Fibroblast of lung (primary cell): ENCODE measurements around the gene HRCT1. TPM values are rescaled to one million over a fixed set of nuclear protein-coding genes. Genes with fewer than 3 reads are reported as not detected.

Experiments
- DNase-seq, 2 donors: peaks; one replicate each; pipeline versions ENCODE4 v3.0.0 to v3.0.0-alpha.2; 2010; ENCODE audit warnings: low read depth in 2 of 2
- H2AFZ ChIP-seq: 2 replicates; pipeline ENCODE4 v1.5.1; 2012; ENCODE audit warnings: low read length, control low read depth, inconsistent platforms
- H3K27ac ChIP-seq: 2 replicates; pipeline ENCODE4 v1.5.1; 2011; ENCODE audit warnings: low read length, control low read depth; ENCODE audit not compliant: insufficient read depth
- H3K27me3 ChIP-seq: 2 replicates; pipeline ENCODE4 v1.5.1; 2011; ENCODE audit warnings: mild to moderate bottlenecking, low read length; ENCODE audit not compliant: control insufficient read depth, insufficient read depth
- H3K36me3 ChIP-seq: 2 replicates; pipeline ENCODE4 v1.5.1; 2011; ENCODE audit warnings: low read length; ENCODE audit not compliant: control insufficient read depth, insufficient read depth
- H3K4me1 ChIP-seq: 2 replicates; pipeline ENCODE4 v1.5.1; 2011; ENCODE audit warnings: low read length; ENCODE audit not compliant: control insufficient read depth, insufficient read depth; ENCODE audit errors: extremely low read depth
- H3K4me2 ChIP-seq: 2 replicates; pipeline ENCODE4 v1.5.1; 2011; ENCODE audit warnings: low read length, control low read depth; ENCODE audit not compliant: insufficient read depth; ENCODE audit errors: extremely low read depth
- H3K4me3 ChIP-seq, 4 experiments: fragments of 200-600 bp in 1 of 4; sonication (generic) in 1 of 4; replicated peaks in 1 of 4; 2 replicates each; pipeline ENCODE4 v1.5.1; 2011 to 2016; ENCODE audit warnings: low read length in 4 of 4, low read depth in 3 of 4, mild to moderate bottlenecking in 3 of 4, control low read depth in 2 of 4, inconsistent platforms in 1 of 4, mixed read lengths in 1 of 4; ENCODE audit not compliant: insufficient read depth in 1 of 4; ENCODE audit errors: control extremely low read depth in 1 of 4
- H3K79me2 ChIP-seq: 2 replicates; pipeline ENCODE4 v1.5.1; 2012; ENCODE audit warnings: mild to moderate bottlenecking, low read length, inconsistent platforms; ENCODE audit not compliant: control insufficient read depth, insufficient read depth
- H3K9ac ChIP-seq: 2 replicates; pipeline ENCODE4 v1.5.1; 2011; ENCODE audit warnings: mild to moderate bottlenecking, low read length, control low read depth; ENCODE audit not compliant: insufficient read depth
- H3K9me3 ChIP-seq: 2 replicates; pipeline ENCODE4 v1.5.1; 2012; ENCODE audit warnings: low read depth, low read length; ENCODE audit not compliant: control insufficient read depth, insufficient read depth
- H4K20me1 ChIP-seq: 2 replicates; pipeline ENCODE4 v1.5.1; 2011; ENCODE audit warnings: low read length; ENCODE audit not compliant: control insufficient read depth, insufficient read depth; ENCODE audit errors: extremely low read depth
- EZH2 ChIP-seq: IDR thresholded peaks from 2 replicates; pipeline ENCODE4 v1.5.1; 2012; ENCODE audit warnings: low read length, control low read depth, mild to moderate bottlenecking; ENCODE audit errors: missing control alignments
- polyA plus RNA-seq, 2 donors: library from polyadenylated mRNA; depleted of rRNA in 1 of 2; stranded (reverse) in 1 of 2; unstranded in 1 of 2; fragments of >200 nt; gene quantifications; 2 replicates each; pipeline ENCODE4 v1.2.1, GENCODE V29; 2011 to 2012; ENCODE audit warnings: missing spikeins in 1 of 2
- total RNA-seq: library from RNA; depleted of rRNA; stranded (reverse); fragments of >200 nt; gene quantifications from 2 replicates; pipeline ENCODE4 v1.2.1, GENCODE V29; 2014
- TF ChIP-seq, protein P1 (sequence below), 2 donors: IDR thresholded peaks in 1 of 2; conservative IDR thresholded peaks in 1 of 2; 1 replicate in 1 of 2; 2 replicates in 1 of 2; pipeline ENCODE4 v1.5.1; 2011 to 2012; ENCODE audit warnings: low read length in 2 of 2, control low read depth in 1 of 2, inconsistent platforms in 1 of 2, low read depth in 1 of 2, mild to moderate bottlenecking in 1 of 2

The HRCT1 gene
- total and polyA plus RNA-seq, 2 donors (not counting 1 experiment from before 2014, with no cell fraction given) = 1.2 to 3.1 TPM

GRCh38 chr9:35915681-35916294, 9.8 kb downstream of the HRCT1 start:
- TF ChIP-seq, protein P1, sequence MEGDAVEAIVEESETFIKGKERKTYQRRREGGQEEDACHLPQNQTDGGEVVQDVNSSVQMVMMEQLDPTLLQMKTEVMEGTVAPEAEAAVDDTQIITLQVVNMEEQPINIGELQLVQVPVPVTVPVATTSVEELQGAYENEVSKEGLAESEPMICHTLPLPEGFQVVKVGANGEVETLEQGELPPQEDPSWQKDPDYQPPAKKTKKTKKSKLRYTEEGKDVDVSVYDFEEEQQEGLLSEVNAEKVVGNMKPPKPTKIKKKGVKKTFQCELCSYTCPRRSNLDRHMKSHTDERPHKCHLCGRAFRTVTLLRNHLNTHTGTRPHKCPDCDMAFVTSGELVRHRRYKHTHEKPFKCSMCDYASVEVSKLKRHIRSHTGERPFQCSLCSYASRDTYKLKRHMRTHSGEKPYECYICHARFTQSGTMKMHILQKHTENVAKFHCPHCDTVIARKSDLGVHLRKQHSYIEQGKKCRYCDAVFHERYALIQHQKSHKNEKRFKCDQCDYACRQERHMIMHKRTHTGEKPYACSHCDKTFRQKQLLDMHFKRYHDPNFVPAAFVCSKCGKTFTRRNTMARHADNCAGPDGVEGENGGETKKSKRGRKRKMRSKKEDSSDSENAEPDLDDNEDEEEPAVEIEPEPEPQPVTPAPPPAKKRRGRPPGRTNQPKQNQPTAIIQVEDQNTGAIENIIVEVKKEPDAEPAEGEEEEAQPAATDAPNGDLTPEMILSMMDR (conservative IDR thresholded peaks at IDR 0.05 in 1 of 2, IDR thresholded peaks at IDR 0.05 in 1 of 2; ENCODE audit: low read depth in 1 of 2, low read length in 2 of 2) = no peak
- TF ChIP-seq EZH2 = no peak
- Histone ChIP-seq H3K79me2 (no peaks in the 10 kb centered on the region), H3K27ac (no peak overlapping the region), H4K20me1 (no peaks in the 10 kb centered on the region), H3K9ac (no peak overlapping the region), H3K4me1 (no peaks in the 10 kb centered on the region), H2AFZ (no peak overlapping the region), H3K4me2 (no peak overlapping the region), H3K27me3 (no peaks in the 10 kb centered on the region), H3K9me3 (no peaks in the 10 kb centered on the region), H3K36me3 (no peaks in the 10 kb centered on the region), H3K4me3 (no peak overlapping the region)
- DNase-seq = no peak

- no peaks in the 10 kb centered on the region for H3K27me3 ChIP-seq
- no peaks in the 10 kb centered on the region for H4K20me1 ChIP-seq
- no peak overlapping the region for H3K4me3 ChIP-seq
- no peak overlapping the region for H2AFZ ChIP-seq
- H3K4me1 ChIP-seq = no peaks in the 10 kb centered on the region
- no peaks in the 10 kb centered on the region for H3K79me2 ChIP-seq
- no peaks in the 10 kb centered on the region for H3K36me3 ChIP-seq
- H3K27ac ChIP-seq = no peak overlapping the region
- no peak overlapping the region for H3K9ac ChIP-seq
- no peaks in the 10 kb centered on the region for H3K9me3 ChIP-seq
- H3K4me2 ChIP-seq = no peak overlapping the region
- no peak for DNase-seq
- no peak for TF ChIP-seq EZH2
- TF ChIP-seq, protein P1 (conservative IDR thresholded peaks at IDR 0.05 in 1 of 2, IDR thresholded peaks at IDR 0.05 in 1 of 2; ENCODE audit: low read depth in 1 of 2, low read length in 2 of 2) = no peak
Measured at GRCh38 chr9:35917261-35917660, 11.3 kb downstream of the HRCT1 start.

- TF ChIP-seq, protein P1 (conservative IDR thresholded peaks at IDR 0.05 in 1 of 2, IDR thresholded peaks at IDR 0.05 in 1 of 2; ENCODE audit: low read depth in 1 of 2, low read length in 2 of 2) = no peak
- TF ChIP-seq EZH2 = no peak
- H3K9me3 ChIP-seq = no peaks in the 10 kb centered on the region
- H4K20me1 ChIP-seq = no peaks in the 10 kb centered on the region
- no peaks in the 10 kb centered on the region for H3K36me3 ChIP-seq
- peaks cover 5% of the 10 kb centered on the region for H3K4me1 ChIP-seq
- H3K4me2 ChIP-seq = no peak overlapping the region
- DNase-seq = no peak
- no peaks in the 10 kb centered on the region for H3K27me3 ChIP-seq
- no peak overlapping the region for H3K27ac ChIP-seq
- H2AFZ ChIP-seq = no peak overlapping the region
- H3K79me2 ChIP-seq = no peaks in the 10 kb centered on the region
- no peak overlapping the region for H3K4me3 ChIP-seq
- no peak overlapping the region for H3K9ac ChIP-seq
Measured at GRCh38 chr9:35918780-35919179, 12.8 kb downstream of the HRCT1 start.
